HepG2 (cell line): Measurements from ENCODE around the gene POMP. TPM values are rescaled to one million over a fixed set of nuclear protein-coding genes. Genes with fewer than 3 reads are reported as not detected.

ENCODE experiments used
- ATAC-seq: fragments of 200-7000 bp; cut with Tn5 transposase; 3 replicates; pipeline ENCODE4 v1.9.1; 2020; ENCODE audit warnings: mild to moderate bottlenecking, moderate library complexity
- BruUV-seq: library from RNA; stranded (reverse); fragments of 400-500 nt; replicated peaks from 2 replicates; lab custom pipeline; 2021; lab: Mats Ljungman, UMichigan
- CTCF ChIA-PET: fragments of 300-600 bp; formaldehyde crosslinking; extraction: SDS; loops from one replicate; lab custom pipeline; 2021; ENCODE audit warnings: low total read pairs, inconsistent platforms, low intra/inter-chr PET ratio; lab: Yijun Ruan, JAX
- POLR2A ChIA-PET: fragments of 350-600 bp; sonication (Branson Sonifier 250); formaldehyde crosslinking; loops from one replicate; lab custom pipeline; 2020; ENCODE audit warnings: antibody characterized with exemption, inconsistent platforms; lab: Yijun Ruan, JAX
- DNase-seq: peaks from one replicate; pipeline ENCODE4 v3.0.0-alpha.2; 2015; ENCODE audit warnings: low spot score
- FAIRE-seq: peaks from 3 replicates; lab custom pipeline; 2011; peaks lifted over from hg19 to GRCh38; lab: Jason Lieb, UNC
- H2AFZ ChIP-seq: one replicate; pipeline ENCODE4 v1.6.1; 2011; ENCODE audit warnings: low read length, inconsistent platforms
- H3K27ac ChIP-seq: fragments of 300-600 bp; 3 replicates; pipeline ENCODE4 v1.8.0; 2011; ENCODE audit warnings: mixed run types, mild to moderate bottlenecking, mixed read lengths, low read length, inconsistent platforms; ENCODE audit not compliant: insufficient read depth; ENCODE audit errors: extremely low read length
- H3K27me3 ChIP-seq, 2 experiments: fragments of 200-600 bp in 1 of 2; 2 replicates in 1 of 2; 3 replicates in 1 of 2; pipeline versions ENCODE4 v1.6.0 to v1.8.0; 2011; ENCODE audit warnings: low read length in 2 of 2, mild to moderate bottlenecking in 2 of 2, moderate library complexity in 2 of 2, inconsistent platforms in 1 of 2; ENCODE audit not compliant: insufficient read depth in 2 of 2, control insufficient read depth in 1 of 2
- H3K36me3 ChIP-seq, 2 experiments: fragments of 200-600 bp in 1 of 2; replicated peaks in 1 of 2; 2 replicates in 1 of 2; 3 replicates in 1 of 2; pipeline versions ENCODE4 v1.5.1 to v1.8.0; 2011; ENCODE audit warnings: low read length in 2 of 2, inconsistent platforms in 1 of 2; ENCODE audit not compliant: insufficient read depth in 2 of 2, control insufficient read depth in 1 of 2
- H3K4me1 ChIP-seq: 2 replicates; pipeline ENCODE4 v1.5.1; 2012; ENCODE audit warnings: low read length, inconsistent platforms; ENCODE audit not compliant: insufficient read depth
- H3K4me2 ChIP-seq: 2 replicates; pipeline ENCODE4 v1.6.0; 2011; ENCODE audit warnings: low read depth, low read length, inconsistent platforms
- H3K4me3 ChIP-seq, 3 experiments: fragments of 200-600 bp in 1 of 3; sonication (generic), shearing (Covaris generic) in 1 of 3; replicated peaks in 1 of 3; 2 replicates each; pipeline ENCODE4 v1.5.1; 2011 to 2016; ENCODE audit warnings: low read length in 3 of 3, inconsistent platforms in 2 of 3, low read depth in 2 of 3, mild to moderate bottlenecking in 2 of 3, control low read depth in 1 of 3, mixed read lengths in 1 of 3; ENCODE audit not compliant: insufficient read depth in 1 of 3
- H3K79me2 ChIP-seq: one replicate; pipeline ENCODE4 v1.6.1; 2011; ENCODE audit warnings: low read length, inconsistent platforms; ENCODE audit not compliant: insufficient read depth
- H3K9ac ChIP-seq: 2 replicates; pipeline ENCODE4 v1.6.0; 2011; ENCODE audit warnings: mild to moderate bottlenecking, low read depth, low read length, inconsistent platforms; ENCODE audit not compliant: insufficient read depth
- H3K9me3 ChIP-seq: 2 replicates; pipeline ENCODE4 v1.5.1; 2012; ENCODE audit warnings: mild to moderate bottlenecking, low read length
- H4K20me1 ChIP-seq: 2 replicates; pipeline ENCODE4 v1.6.0; 2011; ENCODE audit warnings: inconsistent platforms, mild to moderate bottlenecking, low read length, moderate library complexity; ENCODE audit not compliant: insufficient read depth
- CEBPB ChIP-seq: IDR thresholded peaks from 2 replicates; pipeline ENCODE4 v1.6.1; 2011; ENCODE audit warnings: low read depth, low read length, improper control_type of control experiment, borderline replicate concordance
- MED13 ChIP-seq: sonication (generic); formaldehyde crosslinking; IDR thresholded peaks from 2 replicates; pipeline ENCODE4 v1.5.0; 2020; ENCODE audit warnings: missing genetic modification reagents
- ZNF34 ChIP-seq: sonication (generic); formaldehyde crosslinking; IDR thresholded peaks from 2 replicates; pipeline ENCODE4 v1.4.0; 2020; ENCODE audit warnings: mild to moderate bottlenecking, missing genetic modification reagents, borderline replicate concordance
- ZNF678 ChIP-seq: sonication (generic); formaldehyde crosslinking; IDR thresholded peaks from 2 replicates; pipeline ENCODE4 v1.4.0; 2020; ENCODE audit warnings: mild to moderate bottlenecking, missing genetic modification reagents
- WGBS: methylation state at CpG from one replicate; pipeline ENCODE4 v1.1.6; 2017; ENCODE audit warnings: low lambda C conversion rate; 5-methylcytosine and 5-hydroxymethylcytosine counted together
- in situ Hi-C: cut with HindIII; loops from 2 replicates; pipeline ENCODE4 v1.10.0; 2017; ENCODE audit warnings: low pct_unique_long_range_greater_than_20kb; ENCODE audit not compliant: extremely low pct_ligation_motif_present
- intact Hi-C: fragments of 100-400 bp; cut with micrococcal nuclease; formaldehyde crosslinking; loops from one replicate; pipeline ENCODE4 v1.10.0; 2022; ENCODE audit not compliant: unreplicated experiment
- polyA plus RNA-seq, 8 experiments: library from polyadenylated mRNA; depleted of rRNA in 3 of 8; stranded (reverse) in 7 of 8; unstranded in 1 of 8; fragments of >200 nt; fragmentation: Illumina TruSeq in 4 of 8; extraction: Trizol in 4 of 8; gene quantifications; 2 replicates each; pipeline versions ENCODE4 v1.2.1 to v1.2.3, GENCODE V29; 2011 to 2016; ENCODE audit warnings: low read depth in 4 of 8, missing spikeins in 1 of 8, mixed read lengths in 1 of 8; ENCODE audit not compliant: insufficient read depth in 1 of 8
- total RNA-seq, 5 experiments: library from RNA; depleted of rRNA; stranded (reverse); fragments of >200 nt; fragmentation: Illumina TruSeq; extraction: Trizol; gene quantifications; 2 replicates each; pipeline ENCODE4 v1.2.3, GENCODE V29; 2016; ENCODE audit warnings: low read depth in 1 of 5
- TF ChIP-seq, protein P1 (sequence below): IDR thresholded peaks from 2 replicates; pipeline ENCODE4 v1.6.1; 2012; ENCODE audit warnings: low read depth, low read length, improper control_type of control experiment

POMP gene
- total and polyA plus RNA-seq, 2 of the 13 experiments (the other 11 are each of a cell fraction or from before 2014, with no cell fraction given), result 30.6 to 118 TPM

DNA sequence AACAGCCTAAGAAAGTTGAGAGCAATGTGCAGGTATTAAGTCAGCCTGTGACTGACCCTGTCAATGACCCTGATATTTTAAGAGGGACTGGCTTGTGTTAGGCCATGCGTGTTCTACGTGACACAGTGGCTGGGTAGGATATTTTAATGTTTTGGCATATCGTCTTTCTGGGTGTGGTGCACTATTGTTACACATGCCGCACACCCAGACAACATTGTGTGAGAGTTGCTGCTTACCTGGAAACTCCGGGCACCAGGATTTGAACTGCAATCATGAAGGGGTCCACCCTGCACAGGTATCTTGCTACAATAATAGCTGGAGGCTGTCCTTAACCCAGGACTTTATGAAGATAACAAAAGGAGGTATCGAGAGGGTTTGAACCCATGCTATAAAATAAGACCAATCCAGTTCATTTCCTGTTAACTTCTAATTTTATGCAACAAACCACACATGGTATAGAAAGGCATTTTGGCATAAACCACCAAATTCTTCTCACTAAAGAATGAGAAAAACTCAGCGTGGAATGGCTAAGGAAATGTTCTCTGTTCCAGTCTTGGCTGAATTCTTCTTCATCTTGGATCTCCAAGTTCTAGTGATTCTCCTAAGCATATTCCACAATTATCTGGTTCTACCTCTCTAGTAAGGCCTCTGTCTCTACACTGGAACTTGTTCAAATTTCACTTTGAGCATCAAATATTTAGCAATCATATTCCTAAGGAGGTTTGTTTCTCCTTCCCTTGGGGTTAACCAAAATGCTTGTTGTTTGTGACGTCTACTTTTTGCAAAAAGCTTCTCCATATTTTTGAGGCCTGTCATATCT, 38.7 kb upstream of the POMP start (continued):
- TF ChIP-seq, protein P1, sequence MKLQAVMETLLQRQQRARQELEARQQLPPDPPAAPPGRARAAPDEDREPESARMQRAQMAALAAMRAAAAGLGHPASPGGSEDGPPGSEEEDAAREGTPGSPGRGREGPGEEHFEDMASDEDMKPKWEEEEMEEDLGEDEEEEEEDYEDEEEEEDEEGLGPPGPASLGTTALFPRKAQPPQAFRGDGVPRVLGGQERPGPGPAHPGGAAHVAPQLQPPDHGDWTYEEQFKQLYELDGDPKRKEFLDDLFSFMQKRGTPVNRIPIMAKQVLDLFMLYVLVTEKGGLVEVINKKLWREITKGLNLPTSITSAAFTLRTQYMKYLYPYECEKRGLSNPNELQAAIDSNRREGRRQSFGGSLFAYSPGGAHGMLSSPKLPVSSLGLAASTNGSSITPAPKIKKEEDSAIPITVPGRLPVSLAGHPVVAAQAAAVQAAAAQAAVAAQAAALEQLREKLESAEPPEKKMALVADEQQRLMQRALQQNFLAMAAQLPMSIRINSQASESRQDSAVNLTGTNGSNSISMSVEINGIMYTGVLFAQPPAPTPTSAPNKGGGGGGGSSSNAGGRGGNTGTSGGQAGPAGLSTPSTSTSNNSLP, result no peak
- TF ChIP-seq ZNF678 (CRISPR knock-in tag), result no peak

DNA sequence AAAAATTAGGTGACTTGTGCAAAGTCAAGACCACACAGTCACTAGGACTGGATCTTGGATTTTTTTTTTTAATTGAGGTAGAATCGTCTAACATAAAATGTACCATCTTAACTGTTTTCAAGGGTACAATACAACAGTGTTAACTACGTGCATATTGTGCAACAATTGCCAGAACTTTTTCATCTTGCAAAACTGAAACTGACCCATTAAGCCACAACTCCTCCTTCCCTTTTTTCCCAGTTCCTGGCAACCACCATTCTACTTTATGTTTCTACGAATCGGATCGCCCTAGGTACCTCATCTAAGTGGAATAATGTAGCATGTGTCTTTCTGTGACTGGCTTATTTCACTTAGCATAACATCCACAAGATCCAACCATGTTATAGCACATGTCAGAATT, 37.5 kb upstream of the POMP start:
- Histone ChIP-seq H3K4me1 (no peaks in the 10 kb centered on the region), H2AFZ (no peak overlapping the region), H4K20me1 (no peaks in the 10 kb centered on the region), H3K4me3 (no peak overlapping the region), H3K27me3 (no peaks in the 10 kb centered on the region; a peak in 3 of 5 replicates), H3K4me2 (no peak overlapping the region), H3K79me2 (no peaks in the 10 kb centered on the region), H3K9me3 (no peaks in the 10 kb centered on the region), H3K27ac (no peak overlapping the region), H3K36me3 (no peaks in the 10 kb centered on the region), H3K9ac (no peak overlapping the region)
- TF ChIP-seq ZNF34, result no peak
- TF ChIP-seq MED13 (CRISPR knock-in tag), result no peak
- TF ChIP-seq CEBPB, result peak; percentile 68
- 34% methylated on average over 5 of the region's 5 CpGs for WGBS
- ATAC-seq (no peak), DNase-seq (no peak), FAIRE-seq (no peak)
- BruUV-seq, result no TSS peak
- intact Hi-C loops, result no loop called here
- ChIA-PET CTCF (no interaction called here), POLR2A (no interaction called here)
- in situ Hi-C loops, result no loop called here
